ENCODE measurements around the gene DNAJB13.
"Not testable (repeated sequence)": the region's sequence is repeated elsewhere in the genome, so short reads cannot be mapped to it uniquely, and the experiment has no call there.

The DNAJB13 gene

GRCh38 chr11:73978576-73979086 is 27.8 kb downstream of the DNAJB13 start:
- DNase-seq = no peak

GRCh38 chr11:73980001-73980961 is 29.5 kb downstream of the DNAJB13 start:
- peak; percentile 94 for DNase-seq

GRCh38 chr11:73981051-73981805 is 30.4 kb downstream of the DNAJB13 start:
- DNase-seq = no peak

GRCh38 chr11:73982595-73982989 is 31.8 kb downstream of the DNAJB13 start, which contains the start of gene UCP2:
UCP2 (minus strand) TSS chr11:73982843; CDS start chr11:73978378, 4,465 bp downstream.
- peak; percentile 94 for DNase-seq

- DNase-seq = peak; percentile 98
Measured at GRCh38 chr11:73982990-73983740, 32.3 kb downstream of the DNAJB13 start.

GRCh38 chr11:73983741-73984538 is 33.1 kb downstream of the DNAJB13 start:
- DNase-seq = peak; percentile 58

GRCh38 chr11:73985661-73986060 is 34.8 kb downstream of the DNAJB13 start:
- DNase-seq = not testable (repeated sequence)

- DNase-seq = no peak
Measured at GRCh38 chr11:73988227-73988626, 37.4 kb downstream of the DNAJB13 start.

GRCh38 chr11:73989156-73989555 is 38.3 kb downstream of the DNAJB13 start:
- DNase-seq = peak; percentile 58

- no peak for DNase-seq
Measured at GRCh38 chr11:73990730-73991129, 39.9 kb downstream of the DNAJB13 start.

GRCh38 chr11:73991471-73992006 is 40.7 kb downstream of the DNAJB13 start:
- no peak for DNase-seq

GRCh38 chr11:73995247-73995646 is 44.4 kb downstream of the DNAJB13 start:
- peak; percentile 56 for DNase-seq

GRCh38 chr11:73995731-73996130 is 44.9 kb downstream of the DNAJB13 start:
- no peak for DNase-seq

- no peak for DNase-seq
Measured at GRCh38 chr11:73996161-73996747, 45.4 kb downstream of the DNAJB13 start.

- DNase-seq = no peak
Measured at GRCh38 chr11:73997120-73997770, 46.4 kb downstream of the DNAJB13 start.

- DNase-seq = no peak
Measured at GRCh38 chr11:73998846-73999575, 48.2 kb downstream of the DNAJB13 start.

- no peak for DNase-seq
Measured at GRCh38 chr11:73999581-74000306, 48.9 kb downstream of the DNAJB13 start.

GRCh38 chr11:74000307-74001133 is 49.7 kb downstream of the DNAJB13 start:
- no peak for DNase-seq
